Measurements from ENCODE around the gene RUNX3. TPM values are rescaled to one million over a fixed set of nuclear protein-coding genes. Genes with fewer than 3 reads are reported as not detected.

Gene RUNX3
- polyA plus RNA-seq, 1 experiment = not detected

DNA sequence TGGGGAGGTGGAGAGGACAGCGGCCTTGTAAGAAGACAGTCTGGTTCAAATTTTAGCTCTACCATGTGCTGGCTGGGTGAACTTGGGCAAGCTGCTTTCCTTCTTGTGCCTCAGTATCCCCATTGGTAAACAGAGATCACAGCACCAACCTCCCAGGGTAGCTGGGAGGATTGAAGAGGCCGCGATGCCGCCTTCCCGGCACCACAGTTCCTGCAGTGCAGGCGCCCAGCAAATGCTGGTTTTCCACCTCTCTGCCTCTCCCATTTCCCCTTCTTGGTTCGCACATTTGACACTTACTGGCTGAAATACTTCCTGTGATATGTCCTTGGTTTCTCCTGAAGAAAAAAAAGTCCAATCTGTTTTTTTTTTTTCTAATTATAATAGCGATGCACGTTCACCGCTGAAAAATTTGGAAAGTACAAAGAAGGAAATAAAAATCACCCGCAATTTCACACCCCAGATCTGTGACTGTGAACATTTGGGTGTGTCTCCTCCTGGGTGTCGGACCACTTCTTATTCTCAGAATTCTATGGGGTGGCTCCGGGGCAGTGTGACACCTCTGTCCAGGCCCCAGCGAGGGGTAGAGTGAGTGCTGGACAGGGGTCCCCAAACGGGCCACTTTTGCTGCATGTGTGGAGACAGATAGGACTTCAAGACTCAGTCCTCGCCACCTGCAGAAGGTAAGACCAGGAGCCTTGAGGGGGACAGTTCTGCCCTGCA is 73.1 kb downstream of the RUNX3 start:
- no peak overlapping the region for H3K4me3 ChIP-seq (ENCODE audit: low read depth, low read length)
- peaks cover 21% of the 10 kb centered on the region for H3K27me3 ChIP-seq (ENCODE audit: control insufficient read depth, insufficient read depth, low read length)
- TF ChIP-seq, protein P1, sequence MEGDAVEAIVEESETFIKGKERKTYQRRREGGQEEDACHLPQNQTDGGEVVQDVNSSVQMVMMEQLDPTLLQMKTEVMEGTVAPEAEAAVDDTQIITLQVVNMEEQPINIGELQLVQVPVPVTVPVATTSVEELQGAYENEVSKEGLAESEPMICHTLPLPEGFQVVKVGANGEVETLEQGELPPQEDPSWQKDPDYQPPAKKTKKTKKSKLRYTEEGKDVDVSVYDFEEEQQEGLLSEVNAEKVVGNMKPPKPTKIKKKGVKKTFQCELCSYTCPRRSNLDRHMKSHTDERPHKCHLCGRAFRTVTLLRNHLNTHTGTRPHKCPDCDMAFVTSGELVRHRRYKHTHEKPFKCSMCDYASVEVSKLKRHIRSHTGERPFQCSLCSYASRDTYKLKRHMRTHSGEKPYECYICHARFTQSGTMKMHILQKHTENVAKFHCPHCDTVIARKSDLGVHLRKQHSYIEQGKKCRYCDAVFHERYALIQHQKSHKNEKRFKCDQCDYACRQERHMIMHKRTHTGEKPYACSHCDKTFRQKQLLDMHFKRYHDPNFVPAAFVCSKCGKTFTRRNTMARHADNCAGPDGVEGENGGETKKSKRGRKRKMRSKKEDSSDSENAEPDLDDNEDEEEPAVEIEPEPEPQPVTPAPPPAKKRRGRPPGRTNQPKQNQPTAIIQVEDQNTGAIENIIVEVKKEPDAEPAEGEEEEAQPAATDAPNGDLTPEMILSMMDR (IDR thresholded peaks at IDR 0.05; ENCODE audit: low read depth, low read length) = no peak
- no peak overlapping the region for H3K27ac ChIP-seq (ENCODE audit: low read depth, low read length)
- no peaks in the 10 kb centered on the region for H3K9me3 ChIP-seq (ENCODE audit: control insufficient read depth, insufficient read depth, low read length)
- CTCF ChIA-PET = no interaction called here
- POLR2A ChIA-PET = no interaction called here
- no peak for DNase-seq (ENCODE audit: low read depth, low spot score)

DNA sequence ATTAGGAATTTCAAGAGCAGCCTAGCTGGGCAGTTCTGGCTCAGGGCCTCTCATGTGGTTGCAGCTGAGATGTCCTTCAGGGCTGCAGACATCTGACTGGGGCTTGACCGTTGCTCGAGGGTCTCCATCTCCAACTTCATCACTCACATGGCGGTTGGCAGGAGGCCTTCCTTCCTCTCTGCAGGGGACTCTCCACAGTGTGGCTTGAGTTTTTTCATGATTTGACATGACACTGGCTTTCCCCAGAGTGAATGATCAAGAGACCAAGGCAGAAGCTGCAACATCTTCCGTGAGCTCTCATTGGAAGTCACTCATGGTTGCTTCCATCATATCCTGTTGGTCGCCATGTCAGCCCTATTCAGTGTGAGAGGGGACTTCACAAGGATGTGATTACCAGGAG is 74.6 kb downstream of the RUNX3 start:
- Histone ChIP-seq H3K27me3 (ENCODE audit: control insufficient read depth, insufficient read depth, low read length) (peaks cover 10% of the 10 kb centered on the region), H3K27ac (ENCODE audit: low read depth, low read length) (no peak overlapping the region), H3K9me3 (ENCODE audit: control insufficient read depth, insufficient read depth, low read length) (no peaks in the 10 kb centered on the region), H3K4me3 (ENCODE audit: low read depth, low read length) (no peak overlapping the region)
- no peak for DNase-seq (ENCODE audit: low read depth, low spot score)
- TF ChIP-seq, protein P1 (IDR thresholded peaks at IDR 0.05; ENCODE audit: low read depth, low read length) = no peak
- POLR2A ChIA-PET = interaction anchor here (0.7 kb wide), 1 partner anchor 1511 kb away, joined by 5 read pairs; the partner anchor contains the start of gene HNRNPR
- CTCF ChIA-PET = interaction anchor here (0.9 kb wide), 1 partner anchor 246 kb away, joined by 3 read pairs; no protein-coding TSS in a partner anchor

DNA sequence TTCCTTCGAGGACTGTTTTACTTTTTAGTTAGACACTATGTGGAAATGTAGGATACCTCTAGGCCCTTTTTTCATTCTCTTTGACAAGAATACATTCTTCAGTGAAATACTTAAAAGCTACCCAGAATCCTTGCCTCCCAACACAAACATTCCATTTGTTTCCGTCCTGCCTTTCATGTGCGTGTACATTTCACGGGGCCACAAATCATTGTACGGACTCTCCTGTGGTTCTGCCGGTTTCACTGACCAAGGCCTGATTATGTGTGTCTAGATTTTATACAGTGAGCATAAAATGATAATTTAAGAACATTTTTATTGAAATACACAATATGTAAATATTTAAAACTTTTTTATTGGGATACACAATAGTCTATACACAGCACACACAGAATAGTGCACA is 76.4 kb downstream of the RUNX3 start:
- H3K4me3 ChIP-seq (ENCODE audit: low read depth, low read length) = no peak overlapping the region
- CTCF ChIA-PET = no interaction called here
- H3K9me3 ChIP-seq (ENCODE audit: control insufficient read depth, insufficient read depth, low read length) = no peaks in the 10 kb centered on the region
- no peak overlapping the region for H3K27ac ChIP-seq (ENCODE audit: low read depth, low read length)
- POLR2A ChIA-PET = interaction anchor here (0.7 kb wide), 1 partner anchor 1303 kb away, joined by 6 read pairs; no protein-coding TSS in a partner anchor
- TF ChIP-seq, protein P1 (IDR thresholded peaks at IDR 0.05; ENCODE audit: low read depth, low read length) = no peak
- DNase-seq (ENCODE audit: low read depth, low spot score) = no peak
- H3K27me3 ChIP-seq (ENCODE audit: control insufficient read depth, insufficient read depth, low read length) = peaks cover 10% of the 10 kb centered on the region

DNA sequence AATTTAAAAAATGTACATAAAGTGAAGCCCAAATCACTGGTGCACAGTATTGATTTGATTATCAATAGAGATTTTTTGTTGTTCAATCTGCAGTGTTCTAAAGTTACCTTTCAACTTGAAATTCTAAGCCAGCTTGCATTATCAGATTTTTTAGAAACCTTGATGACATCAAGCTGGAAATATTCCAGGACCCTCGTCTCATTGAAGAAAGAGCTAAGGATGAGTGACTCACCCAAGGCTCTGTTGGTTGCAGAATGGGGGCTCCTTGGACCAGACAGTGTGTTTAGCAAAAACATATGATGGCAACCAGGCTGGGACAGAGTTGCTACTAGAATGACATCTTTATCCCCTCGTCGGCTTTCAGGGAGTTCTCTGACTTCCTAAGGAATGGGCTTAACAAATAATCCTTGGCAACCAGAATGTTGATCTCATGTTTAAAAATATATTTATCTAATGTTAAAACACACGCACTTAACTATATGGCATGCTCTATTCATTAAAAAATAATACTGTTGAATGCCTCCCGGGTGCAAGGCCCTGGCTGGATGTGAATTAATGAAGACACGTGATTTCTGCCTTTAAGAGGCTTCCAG is 79.7 kb downstream of the RUNX3 start:
- DNase-seq (ENCODE audit: low read depth, low spot score) = no peak
- H3K27ac ChIP-seq (ENCODE audit: low read depth, low read length) = no peak overlapping the region
- CTCF ChIA-PET = interaction anchor here (0.7 to 1.6 kb wide), 6 partner anchors 15 to 354 kb away, joined by 3 to 4 read pairs (median 3); no protein-coding TSS in a partner anchor

More for the DNA sequence above, 79.7 kb downstream of the RUNX3 start:
- no peaks in the 10 kb centered on the region; the same call in 1 of the 2 replicates for H3K9me3 ChIP-seq (ENCODE audit: control insufficient read depth, insufficient read depth, low read length)
- H3K27me3 ChIP-seq (ENCODE audit: control insufficient read depth, insufficient read depth, low read length) = no peaks in the 10 kb centered on the region
- POLR2A ChIA-PET = no interaction called here
- TF ChIP-seq, protein P1 (IDR thresholded peaks at IDR 0.05; ENCODE audit: low read depth, low read length) = no peak
- no peak overlapping the region for H3K4me3 ChIP-seq (ENCODE audit: low read depth, low read length)
